Neutrophil (primary cell): ENCODE results near the gene RAD51AP2.
"Not testable (repeated sequence)": the region's sequence is repeated elsewhere in the genome, so short reads cannot be mapped to it uniquely, and the experiment has no call there.

ENCODE experiments used
- H3K27ac ChIP-seq: fragments of 200-600 bp; sonication (generic); 2 replicates; pipeline ENCODE4 v1.5.1; 2016; ENCODE audit warnings: mild to moderate bottlenecking, moderate library complexity
- H3K27me3 ChIP-seq: fragments of 200-600 bp; sonication (generic); 2 replicates; pipeline ENCODE4 v1.6.0; 2016; ENCODE audit warnings: mild to moderate bottlenecking
- H3K36me3 ChIP-seq: fragments of 200-600 bp; sonication (generic); 2 replicates; pipeline ENCODE4 v1.5.1; 2017
- H3K4me1 ChIP-seq, 2 experiments: fragments of 200-600 bp in 1 of 2; sonication (generic) in 1 of 2; 1 replicate in 1 of 2; 2 replicates in 1 of 2; pipeline versions ENCODE4 v1.5.1 to v1.6.1; 2013 to 2016; ENCODE audit warnings: low read depth in 1 of 2, low read length in 1 of 2, mild to moderate bottlenecking in 1 of 2, moderate library complexity in 1 of 2; ENCODE audit not compliant: control insufficient read depth in 1 of 2, insufficient read depth in 1 of 2
- H3K4me3 ChIP-seq, 2 experiments: fragments of 200-600 bp in 1 of 2; sonication (generic) in 1 of 2; 1 replicate in 1 of 2; 2 replicates in 1 of 2; pipeline ENCODE4 v1.5.1; 2013 to 2016; ENCODE audit warnings: low read depth in 1 of 2, low read length in 1 of 2, mild to moderate bottlenecking in 1 of 2, moderate library complexity in 1 of 2
- H3K9me3 ChIP-seq: fragments of 200-600 bp; sonication (generic); 2 replicates; pipeline ENCODE4 v1.5.1; 2016
- TF ChIP-seq, protein P1 (sequence below): fragments of 200-600 bp; sonication (generic); IDR thresholded peaks from 2 replicates; pipeline ENCODE4 v1.5.1; 2016; ENCODE audit warnings: antibody characterized with exemption

RAD51AP2 gene

DNA sequence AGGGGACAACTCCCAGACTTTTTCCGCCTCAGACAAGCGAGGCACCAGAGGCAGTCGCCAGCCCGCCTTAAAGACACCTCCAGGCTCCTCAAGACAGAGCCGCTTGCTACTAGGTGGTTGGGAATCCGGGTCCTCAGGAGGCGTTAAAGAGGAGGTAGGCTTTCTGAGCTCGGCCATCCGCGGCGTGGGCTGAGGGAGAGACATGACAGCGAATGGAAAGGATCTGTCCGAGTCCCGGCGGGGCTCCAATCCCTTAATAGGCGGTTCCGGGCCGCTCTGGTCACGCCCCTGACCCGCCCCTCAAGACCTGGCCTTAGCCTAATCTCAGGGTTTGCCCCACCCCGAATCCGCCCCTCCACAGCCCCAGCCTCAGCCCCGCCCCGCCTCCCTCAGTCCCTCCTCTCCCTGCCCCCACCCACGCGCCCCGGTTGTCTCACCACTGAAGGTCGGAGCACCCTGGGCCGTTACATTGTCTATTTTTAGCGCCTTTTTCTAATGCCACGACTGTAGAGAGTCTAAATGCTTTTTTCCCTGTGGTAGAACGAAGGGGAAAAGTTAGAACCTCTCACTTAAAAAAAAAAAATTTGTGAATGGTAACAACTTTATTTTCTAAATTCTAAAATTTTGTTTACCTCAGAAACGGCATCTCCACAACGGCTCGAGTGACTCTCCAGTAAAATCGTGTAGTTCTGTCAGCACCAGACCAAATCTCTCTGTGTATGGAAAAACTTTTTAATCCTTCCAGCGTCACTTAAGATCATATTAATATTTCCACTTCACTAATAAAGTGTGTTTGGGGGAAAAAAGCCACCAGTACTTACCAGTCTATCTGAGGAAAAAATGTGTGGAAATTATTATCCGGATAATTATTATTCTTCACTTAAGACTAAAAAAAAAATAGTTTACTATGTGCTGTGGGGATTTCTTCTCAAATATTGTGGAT lies at the start of gene RAD51AP2:
RAD51AP2 (minus strand) TSS at position 229 of the 943 bp plus-strand sequence; CDS start at position 204, 25 bp downstream.
- Histone ChIP-seq H3K27ac (no peak within 1 kb of the TSS), H3K36me3 (no peaks in the 10 kb centered on the region), H3K27me3 (peaks cover 33% of the 10 kb centered on the region), H3K4me3 (no peak within 1 kb of the TSS), H3K9me3 (no peaks in the 10 kb centered on the region), H3K4me1 (no peaks in the 10 kb centered on the region)
- TF ChIP-seq, protein P1, sequence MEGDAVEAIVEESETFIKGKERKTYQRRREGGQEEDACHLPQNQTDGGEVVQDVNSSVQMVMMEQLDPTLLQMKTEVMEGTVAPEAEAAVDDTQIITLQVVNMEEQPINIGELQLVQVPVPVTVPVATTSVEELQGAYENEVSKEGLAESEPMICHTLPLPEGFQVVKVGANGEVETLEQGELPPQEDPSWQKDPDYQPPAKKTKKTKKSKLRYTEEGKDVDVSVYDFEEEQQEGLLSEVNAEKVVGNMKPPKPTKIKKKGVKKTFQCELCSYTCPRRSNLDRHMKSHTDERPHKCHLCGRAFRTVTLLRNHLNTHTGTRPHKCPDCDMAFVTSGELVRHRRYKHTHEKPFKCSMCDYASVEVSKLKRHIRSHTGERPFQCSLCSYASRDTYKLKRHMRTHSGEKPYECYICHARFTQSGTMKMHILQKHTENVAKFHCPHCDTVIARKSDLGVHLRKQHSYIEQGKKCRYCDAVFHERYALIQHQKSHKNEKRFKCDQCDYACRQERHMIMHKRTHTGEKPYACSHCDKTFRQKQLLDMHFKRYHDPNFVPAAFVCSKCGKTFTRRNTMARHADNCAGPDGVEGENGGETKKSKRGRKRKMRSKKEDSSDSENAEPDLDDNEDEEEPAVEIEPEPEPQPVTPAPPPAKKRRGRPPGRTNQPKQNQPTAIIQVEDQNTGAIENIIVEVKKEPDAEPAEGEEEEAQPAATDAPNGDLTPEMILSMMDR = no peak

DNA sequence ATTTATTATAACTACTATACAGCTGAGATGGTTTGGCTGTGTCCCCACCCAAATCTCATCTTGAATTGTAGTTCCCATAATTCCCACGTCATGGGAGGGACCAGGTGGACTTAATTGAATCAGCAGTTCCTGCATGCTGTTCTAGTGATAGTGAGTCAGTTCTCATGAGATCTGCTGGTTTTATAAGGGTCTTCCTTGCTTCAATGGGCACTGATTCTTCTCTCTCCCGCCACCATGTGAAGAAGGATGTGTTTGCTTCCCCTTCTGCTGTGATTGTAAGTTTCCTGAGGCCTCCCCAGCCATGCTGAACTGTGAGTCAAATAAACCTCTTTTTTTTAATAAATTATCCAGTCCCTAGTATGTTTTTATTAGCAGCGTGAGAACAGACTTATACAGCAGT lies 47.5 kb upstream of the RAD51AP2 start:
- not testable (repeated sequence) for H3K9me3 ChIP-seq, H3K4me3 ChIP-seq, H3K4me1 ChIP-seq, H3K27ac ChIP-seq, H3K36me3 ChIP-seq, H3K27me3 ChIP-seq

DNA sequence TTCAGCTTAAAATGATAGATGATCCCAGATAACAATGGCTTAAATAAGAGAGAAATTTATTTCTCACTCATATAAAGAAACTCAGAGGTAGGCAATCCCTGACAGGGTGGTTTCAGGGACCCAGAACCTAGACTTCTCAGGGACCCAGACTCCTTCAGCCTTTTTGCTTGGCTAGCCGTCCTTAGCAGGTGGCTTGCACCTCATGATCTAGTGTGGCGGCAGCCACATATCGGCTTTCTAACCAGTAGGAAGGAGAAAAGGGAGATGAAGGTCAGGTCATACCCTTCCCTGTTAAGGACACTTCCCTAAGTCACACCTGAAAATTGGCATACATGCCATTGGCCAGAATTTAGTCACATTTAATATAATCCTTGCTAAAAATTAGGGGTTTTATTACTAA lies 40.6 kb upstream of the RAD51AP2 start:
- Histone ChIP-seq H3K36me3 (no peaks in the 10 kb centered on the region), H3K27ac (no peak overlapping the region), H3K27me3 (no peaks in the 10 kb centered on the region), H3K4me3 (no peak overlapping the region), H3K9me3 (no peaks in the 10 kb centered on the region), H3K4me1 (no peaks in the 10 kb centered on the region)
- TF ChIP-seq, protein P1 = no peak

DNA sequence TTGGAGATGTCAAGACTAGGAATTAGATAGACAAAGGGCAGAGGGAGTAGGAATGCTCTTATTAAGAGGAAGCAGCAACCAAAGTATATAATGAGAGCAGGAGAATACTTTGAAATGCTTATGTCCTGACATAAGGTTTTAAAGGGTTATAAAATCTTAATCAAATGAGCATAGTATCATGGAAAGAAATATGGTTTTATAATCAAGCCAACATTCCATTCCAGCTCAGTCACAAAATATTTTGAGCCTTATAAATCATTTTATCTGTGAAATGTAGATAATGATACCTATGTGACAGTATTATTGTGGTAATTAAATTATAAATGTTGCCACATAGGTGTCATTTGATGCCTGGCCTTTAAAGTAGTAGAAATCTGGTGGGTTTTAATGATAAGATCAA lies 39.8 kb upstream of the RAD51AP2 start:
- Histone ChIP-seq H3K4me1 (no peaks in the 10 kb centered on the region), H3K27ac (no peak overlapping the region), H3K4me3 (no peak overlapping the region), H3K27me3 (no peaks in the 10 kb centered on the region), H3K9me3 (no peaks in the 10 kb centered on the region), H3K36me3 (no peaks in the 10 kb centered on the region)
- TF ChIP-seq, protein P1 = no peak

DNA sequence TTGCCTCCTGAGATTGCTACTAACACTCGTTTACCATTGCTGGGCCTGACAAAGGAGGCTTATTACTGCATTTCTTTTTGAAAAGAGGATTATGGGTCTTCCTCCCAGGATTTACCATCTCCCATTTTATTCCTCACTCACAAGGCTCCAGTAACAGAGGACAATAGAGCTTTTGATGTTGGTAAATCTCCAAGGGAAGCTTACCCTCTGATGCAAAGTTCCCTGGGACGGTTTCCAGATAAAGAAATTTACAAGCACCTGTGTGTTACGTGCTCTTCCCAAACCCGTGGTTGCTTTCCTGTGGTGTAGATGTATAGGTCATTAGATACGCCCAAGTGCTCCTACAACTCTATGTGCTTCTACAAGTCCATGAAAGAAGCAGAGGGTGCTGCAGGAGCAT lies 39.4 kb upstream of the RAD51AP2 start:
- no peaks in the 10 kb centered on the region for H3K9me3 ChIP-seq
- no peaks in the 10 kb centered on the region for H3K4me1 ChIP-seq
- TF ChIP-seq, protein P1 = no peak
- no peaks in the 10 kb centered on the region for H3K36me3 ChIP-seq
- H3K27ac ChIP-seq = no peak overlapping the region
- no peaks in the 10 kb centered on the region for H3K27me3 ChIP-seq
- no peak overlapping the region for H3K4me3 ChIP-seq

DNA sequence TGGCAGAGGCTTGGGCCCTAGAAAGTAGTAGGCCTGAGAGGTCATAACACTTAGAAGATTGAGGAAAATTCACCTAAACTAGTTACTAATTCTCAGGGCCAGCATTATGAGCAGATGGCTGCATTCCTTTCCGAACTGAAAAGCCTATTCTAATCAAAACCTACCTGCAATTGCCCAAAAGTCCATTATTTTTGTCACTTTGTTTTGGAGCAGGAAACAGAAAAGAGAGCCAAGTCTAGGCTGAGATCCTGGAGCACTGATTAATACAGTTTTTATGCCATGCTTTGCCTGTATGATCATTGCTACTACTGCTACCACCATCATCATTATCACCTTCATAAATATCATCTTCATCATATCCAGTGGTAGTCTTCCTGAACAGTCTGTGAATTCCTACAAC lies 36.9 kb upstream of the RAD51AP2 start:
- no peaks in the 10 kb centered on the region for H3K9me3 ChIP-seq

More for the DNA sequence above, 36.9 kb upstream of the RAD51AP2 start:
- Histone ChIP-seq H3K36me3 (no peaks in the 10 kb centered on the region), H3K4me1 (no peaks in the 10 kb centered on the region), H3K4me3 (no peak overlapping the region), H3K27ac (no peak overlapping the region), H3K27me3 (no peaks in the 10 kb centered on the region)
- TF ChIP-seq, protein P1 = no peak
